DMS 273 (cell line): ENCODE results near the gene CCNT1.
"Not testable (repeated sequence)": the region's sequence is repeated elsewhere in the genome, so short reads cannot be mapped to it uniquely, and the experiment has no call there.

Source experiments
- DNase-seq: peaks from one replicate; lab custom pipeline; 2025; ENCODE audit not compliant: unreplicated experiment; lab: John Stamatoyannopoulos, UW

The CCNT1 gene

GRCh38 chr12:48693572-48693971 is 22.9 kb downstream of the CCNT1 start:
- DNase-seq, result no peak

GRCh38 chr12:48691826-48692487 is 24.6 kb downstream of the CCNT1 start:
- no peak for DNase-seq

GRCh38 chr12:48690990-48691389 is 25.5 kb downstream of the CCNT1 start:
- no peak for DNase-seq

GRCh38 chr12:48690436-48690835 is 26.1 kb downstream of the CCNT1 start:
- DNase-seq, result no peak

- DNase-seq, result peak; percentile 16
These were observed 27.7 kb downstream of the CCNT1 start for GRCh38 chr12:48688836-48689235.

- no peak for DNase-seq
These were observed 28.9 kb downstream of the CCNT1 start for GRCh38 chr12:48687592-48687991.

- DNase-seq, result no peak
These were observed 29.7 kb downstream of the CCNT1 start for GRCh38 chr12:48686615-48687334.

- DNase-seq, result no peak
These were observed 30.4 kb downstream of the CCNT1 start for GRCh38 chr12:48686037-48686595.

GRCh38 chr12:48683534-48683933 is 33.0 kb downstream of the CCNT1 start:
- no peak for DNase-seq

- DNase-seq, result no peak
These were observed 33.6 kb downstream of the CCNT1 start for GRCh38 chr12:48682927-48683326.

GRCh38 chr12:48682533-48682905 is 34.0 kb downstream of the CCNT1 start:
- DNase-seq, result not testable (repeated sequence)

- peak; percentile 98 for DNase-seq
These were observed 34.6 kb downstream of the CCNT1 start, which contains the start of gene KANSL2 for GRCh38 chr12:48681710-48682532. Gene KANSL2 (minus strand): TSS chr12:48682238. CDS start chr12:48681632, 606 bp downstream.

GRCh38 chr12:48681399-48681709 is 35.2 kb downstream of the CCNT1 start:
- peak; percentile 60 for DNase-seq

GRCh38 chr12:48680861-48681260 is 35.6 kb downstream of the CCNT1 start:
- DNase-seq, result no peak

- DNase-seq, result no peak
These were observed 37.8 kb downstream of the CCNT1 start for GRCh38 chr12:48678551-48679185.

GRCh38 chr12:48671231-48671856 is 45.2 kb downstream of the CCNT1 start:
- no peak for DNase-seq

- DNase-seq, result no peak
These were observed 47.5 kb downstream of the CCNT1 start for GRCh38 chr12:48668996-48669395.

GRCh38 chr12:48659863-48660262 is 56.6 kb downstream of the CCNT1 start:
- no peak for DNase-seq

- DNase-seq, result no peak
These were observed 64.8 kb downstream of the CCNT1 start for GRCh38 chr12:48651681-48652080.

- not testable (repeated sequence) for DNase-seq
These were observed 71.2 kb downstream of the CCNT1 start for GRCh38 chr12:48645354-48645753.

- no peak for DNase-seq
These were observed 73.5 kb downstream of the CCNT1 start for GRCh38 chr12:48643011-48643410.
